SK-N-SH treated with all-trans-retinoic acid at 6 μM for 48 hours (cell line): ENCODE results near the gene CNN2.

ENCODE experiments used
- ATAC-seq: fragments of 200-7000 bp; cut with Tn5 transposase; 3 replicates; pipeline ENCODE4 v1.9.1; 2020; ENCODE audit warnings: mild to moderate bottlenecking, moderate library complexity
- ARNTL ChIP-seq: fragments of 450-650 bp; formaldehyde crosslinking; IDR thresholded peaks from 2 replicates; pipeline ENCODE4 v1.5.0; 2020; ENCODE audit warnings: low read depth, mild to moderate bottlenecking, moderate library complexity, borderline replicate concordance
- CSDC2 ChIP-seq: fragments of 250-450 bp; sonication (Bioruptor Pico); IDR thresholded peaks from 2 replicates; pipeline ENCODE4 v1.5.0; 2020; ENCODE audit warnings: mild to moderate bottlenecking, moderate library complexity
- ESRRG ChIP-seq: fragments of 250-450 bp; sonication (Bioruptor Pico); IDR thresholded peaks from 2 replicates; pipeline ENCODE4 v1.6.1; 2021; ENCODE audit warnings: mild to moderate bottlenecking
- GLIS3 ChIP-seq: fragments of 250-450 bp; sonication (Bioruptor Pico); IDR thresholded peaks from 2 replicates; pipeline ENCODE4 v1.5.0; 2020; ENCODE audit warnings: mild to moderate bottlenecking, moderate library complexity
- ISL1 ChIP-seq: fragments of 250-450 bp; sonication (Bioruptor Pico); IDR thresholded peaks from 2 replicates; pipeline ENCODE4 v2.1.2; 2022; ENCODE audit warnings: mild to moderate bottlenecking, moderate library complexity
- OSR1 ChIP-seq: fragments of 250-450 bp; sonication (Bioruptor Pico); IDR thresholded peaks from 2 replicates; pipeline ENCODE4 v1.8.0; 2022; ENCODE audit warnings: moderate library complexity, mild to moderate bottlenecking, inconsistent platforms
- PPARA ChIP-seq: fragments of 250-450 bp; sonication (Bioruptor Pico); IDR thresholded peaks from 2 replicates; pipeline ENCODE4 v1.5.0; 2020; ENCODE audit warnings: mild to moderate bottlenecking, borderline replicate concordance
- RARB ChIP-seq: fragments of 250-450 bp; sonication (Bioruptor Pico); IDR thresholded peaks from 2 replicates; pipeline ENCODE4 v1.8.0; 2021; ENCODE audit warnings: mild to moderate bottlenecking, moderate library complexity
- SNAI2 ChIP-seq: fragments of 250-450 bp; sonication (Bioruptor Pico); IDR thresholded peaks from 2 replicates; pipeline ENCODE4 v1.5.0; 2020; ENCODE audit warnings: mild to moderate bottlenecking, moderate library complexity
- TCF4 ChIP-seq: fragments of 250-450 bp; sonication (Bioruptor Pico); IDR thresholded peaks from 2 replicates; pipeline ENCODE4 v1.8.0; 2021; ENCODE audit warnings: mild to moderate bottlenecking, moderate library complexity, borderline replicate concordance
- TOX ChIP-seq: fragments of 250-450 bp; sonication (Bioruptor Pico); IDR thresholded peaks from 2 replicates; pipeline ENCODE4 v1.8.0; 2021; ENCODE audit warnings: mild to moderate bottlenecking, moderate library complexity, borderline replicate concordance
- ZC3H10 ChIP-seq: fragments of 250-450 bp; sonication (Bioruptor Pico); IDR thresholded peaks from 2 replicates; pipeline ENCODE4 v1.5.1; 2021; ENCODE audit warnings: mild to moderate bottlenecking, moderate library complexity
- ZFP3 ChIP-seq: fragments of 250-450 bp; sonication (Bioruptor Pico); IDR thresholded peaks from 2 replicates; pipeline ENCODE4 v1.5.0; 2020; ENCODE audit warnings: mild to moderate bottlenecking, moderate library complexity
- ZNF565 ChIP-seq: fragments of 450-650 bp; formaldehyde crosslinking; conservative IDR thresholded peaks from 2 replicates; pipeline ENCODE4 v1.5.0; 2020; ENCODE audit warnings: low read depth, mild to moderate bottlenecking, moderate library complexity
- ZNF8 ChIP-seq: fragments of 450-650 bp; formaldehyde crosslinking; IDR thresholded peaks from 2 replicates; pipeline ENCODE4 v1.5.0; 2020; ENCODE audit warnings: mild to moderate bottlenecking, moderate library complexity
- TF ChIP-seq, protein P1 (sequence below): fragments of 250-450 bp; sonication (Bioruptor Pico); IDR thresholded peaks from 2 replicates; pipeline ENCODE4 v1.5.1; 2020; ENCODE audit warnings: low read depth, mild to moderate bottlenecking, moderate library complexity
- TF ChIP-seq, protein P2 (sequence below): fragments of 250-450 bp; sonication (Bioruptor Pico); IDR thresholded peaks from 2 replicates; pipeline ENCODE4 v1.5.0; 2020; ENCODE audit warnings: mild to moderate bottlenecking, moderate library complexity
- TF ChIP-seq, protein P3 (sequence below): fragments of 250-450 bp; sonication (Bioruptor Pico); IDR thresholded peaks from 2 replicates; pipeline ENCODE4 v1.8.0; 2020; ENCODE audit warnings: mild to moderate bottlenecking, moderate library complexity, borderline replicate concordance
- TF ChIP-seq, protein P4 (sequence below): fragments of 250-450 bp; sonication (Bioruptor Pico); IDR thresholded peaks from 2 replicates; pipeline ENCODE4 v1.8.0; 2021; ENCODE audit warnings: low read depth, mild to moderate bottlenecking, moderate library complexity, borderline replicate concordance
- TF ChIP-seq, protein P5 (sequence below): fragments of 250-450 bp; sonication (Bioruptor Pico); IDR thresholded peaks from 2 replicates; pipeline ENCODE4 v1.5.1; 2021; ENCODE audit warnings: mild to moderate bottlenecking, moderate library complexity

Gene CNN2

DNA sequence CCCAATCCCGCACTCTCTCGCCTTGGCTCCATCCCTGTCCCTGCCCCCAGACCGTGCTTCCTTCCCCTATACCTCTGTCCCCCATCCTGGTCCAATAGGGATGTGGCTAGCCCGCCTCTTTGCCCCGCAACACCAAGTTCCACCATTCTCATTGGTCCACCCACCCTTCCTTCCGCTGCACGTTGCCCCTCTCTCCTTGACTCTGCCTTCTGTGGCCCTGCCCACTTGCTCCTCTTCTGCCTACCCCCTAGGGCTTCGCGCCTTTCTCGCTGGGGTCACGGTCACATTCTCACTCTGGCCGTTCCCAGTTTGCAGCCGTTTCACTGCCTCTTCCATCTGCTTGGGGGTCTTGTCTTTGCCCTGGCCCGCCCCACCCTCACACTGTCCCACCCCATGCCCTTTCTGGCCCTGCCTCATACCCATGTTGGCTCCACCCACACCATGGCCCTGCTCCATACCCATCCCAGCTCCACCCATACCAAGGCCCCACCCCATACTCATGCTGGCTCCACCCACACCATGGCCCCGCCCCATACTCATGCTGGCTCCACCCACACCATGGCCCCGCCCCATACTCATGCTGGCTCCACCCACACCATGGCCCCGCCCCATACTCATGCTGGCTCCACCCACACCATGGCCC, 36.1 kb downstream of the CNN2 start:
- ATAC-seq, result no peak

DNA sequence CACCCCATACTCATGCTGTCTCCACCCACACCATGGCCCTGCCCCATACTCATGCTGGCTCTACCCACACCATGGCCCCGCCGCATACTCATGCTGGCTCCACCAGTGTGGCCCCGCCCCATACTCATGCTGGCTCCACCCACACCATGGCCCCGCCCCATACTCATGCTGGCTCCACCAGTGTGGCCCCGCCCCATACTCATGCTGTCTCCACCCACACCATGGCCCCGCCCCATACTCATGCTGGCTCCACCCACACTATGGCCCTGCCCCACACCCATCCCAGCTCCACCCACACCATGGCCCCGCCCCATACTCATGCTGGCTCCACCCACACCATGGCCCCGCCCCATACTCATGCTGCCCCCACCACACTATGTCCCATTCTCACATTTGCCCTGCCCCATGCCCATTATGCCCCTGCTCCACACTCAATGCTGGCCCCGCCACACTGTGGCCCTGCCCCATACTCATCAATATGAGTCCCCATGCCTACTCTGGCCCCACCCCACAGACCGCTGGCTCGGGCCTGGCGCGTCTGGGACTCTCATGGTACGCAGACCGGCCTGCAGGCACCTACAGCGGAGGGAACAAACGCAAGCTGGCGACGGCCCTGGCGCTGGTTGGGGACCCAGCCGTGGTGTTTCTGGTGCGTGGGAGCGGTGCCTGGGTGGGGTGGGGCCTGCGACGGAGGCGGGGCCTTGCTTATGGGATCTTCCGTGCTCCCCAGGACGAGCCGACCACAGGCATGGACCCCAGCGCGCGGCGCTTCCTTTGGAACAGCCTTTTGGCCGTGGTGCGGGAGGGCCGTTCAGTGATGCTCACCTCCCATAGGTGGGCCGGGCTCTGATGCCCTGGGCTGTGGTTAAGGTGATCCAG, 36.9 kb downstream of the CNN2 start:
- no peak for ATAC-seq
- TF ChIP-seq ZNF8 (CRISPR knock-in tag) (no peak), ZNF565 (CRISPR knock-in tag) (no peak), ZFP3 (no peak), PPARA (CRISPR knock-in tag) (no peak), SNAI2 (CRISPR knock-in tag) (no peak), TCF4 (CRISPR knock-in tag) (no peak), ISL1 (CRISPR knock-in tag) (no peak)
- TF ChIP-seq, protein P1, sequence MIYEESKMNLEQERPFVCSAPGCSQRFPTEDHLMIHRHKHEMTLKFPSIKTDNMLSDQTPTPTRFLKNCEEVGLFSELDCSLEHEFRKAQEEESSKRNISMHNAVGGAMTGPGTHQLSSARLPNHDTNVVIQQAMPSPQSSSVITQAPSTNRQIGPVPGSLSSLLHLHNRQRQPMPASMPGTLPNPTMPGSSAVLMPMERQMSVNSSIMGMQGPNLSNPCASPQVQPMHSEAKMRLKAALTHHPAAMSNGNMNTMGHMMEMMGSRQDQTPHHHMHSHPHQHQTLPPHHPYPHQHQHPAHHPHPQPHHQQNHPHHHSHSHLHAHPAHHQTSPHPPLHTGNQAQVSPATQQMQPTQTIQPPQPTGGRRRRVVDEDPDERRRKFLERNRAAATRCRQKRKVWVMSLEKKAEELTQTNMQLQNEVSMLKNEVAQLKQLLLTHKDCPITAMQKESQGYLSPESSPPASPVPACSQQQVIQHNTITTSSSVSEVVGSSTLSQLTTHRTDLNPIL, result no peak
- TF ChIP-seq, protein P2, sequence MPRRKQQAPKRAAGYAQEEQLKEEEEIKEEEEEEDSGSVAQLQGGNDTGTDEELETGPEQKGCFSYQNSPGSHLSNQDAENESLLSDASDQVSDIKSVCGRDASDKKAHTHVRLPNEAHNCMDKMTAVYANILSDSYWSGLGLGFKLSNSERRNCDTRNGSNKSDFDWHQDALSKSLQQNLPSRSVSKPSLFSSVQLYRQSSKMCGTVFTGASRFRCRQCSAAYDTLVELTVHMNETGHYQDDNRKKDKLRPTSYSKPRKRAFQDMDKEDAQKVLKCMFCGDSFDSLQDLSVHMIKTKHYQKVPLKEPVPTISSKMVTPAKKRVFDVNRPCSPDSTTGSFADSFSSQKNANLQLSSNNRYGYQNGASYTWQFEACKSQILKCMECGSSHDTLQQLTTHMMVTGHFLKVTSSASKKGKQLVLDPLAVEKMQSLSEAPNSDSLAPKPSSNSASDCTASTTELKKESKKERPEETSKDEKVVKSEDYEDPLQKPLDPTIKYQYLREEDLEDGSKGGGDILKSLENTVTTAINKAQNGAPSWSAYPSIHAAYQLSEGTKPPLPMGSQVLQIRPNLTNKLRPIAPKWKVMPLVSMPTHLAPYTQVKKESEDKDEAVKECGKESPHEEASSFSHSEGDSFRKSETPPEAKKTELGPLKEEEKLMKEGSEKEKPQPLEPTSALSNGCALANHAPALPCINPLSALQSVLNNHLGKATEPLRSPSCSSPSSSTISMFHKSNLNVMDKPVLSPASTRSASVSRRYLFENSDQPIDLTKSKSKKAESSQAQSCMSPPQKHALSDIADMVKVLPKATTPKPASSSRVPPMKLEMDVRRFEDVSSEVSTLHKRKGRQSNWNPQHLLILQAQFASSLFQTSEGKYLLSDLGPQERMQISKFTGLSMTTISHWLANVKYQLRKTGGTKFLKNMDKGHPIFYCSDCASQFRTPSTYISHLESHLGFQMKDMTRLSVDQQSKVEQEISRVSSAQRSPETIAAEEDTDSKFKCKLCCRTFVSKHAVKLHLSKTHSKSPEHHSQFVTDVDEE (CRISPR knock-in tag), result no peak

More for the DNA sequence above, 36.1 kb downstream of the CNN2 start:
- TF ChIP-seq ZNF565 (CRISPR knock-in tag) (no peak), ESRRG (CRISPR knock-in tag) (no peak), CSDC2 (CRISPR knock-in tag) (no peak), ZC3H10 (CRISPR knock-in tag) (no peak), ZNF8 (CRISPR knock-in tag) (no peak), TCF4 (CRISPR knock-in tag) (no peak), RARB (CRISPR knock-in tag) (no peak), SNAI2 (CRISPR knock-in tag) (no peak), OSR1 (CRISPR knock-in tag) (no peak), TOX (CRISPR knock-in tag) (no peak), GLIS3 (CRISPR knock-in tag) (no peak), ZFP3 (no peak), ARNTL (CRISPR knock-in tag) (no peak), PPARA (CRISPR knock-in tag) (no peak)
- TF ChIP-seq, protein P3, sequence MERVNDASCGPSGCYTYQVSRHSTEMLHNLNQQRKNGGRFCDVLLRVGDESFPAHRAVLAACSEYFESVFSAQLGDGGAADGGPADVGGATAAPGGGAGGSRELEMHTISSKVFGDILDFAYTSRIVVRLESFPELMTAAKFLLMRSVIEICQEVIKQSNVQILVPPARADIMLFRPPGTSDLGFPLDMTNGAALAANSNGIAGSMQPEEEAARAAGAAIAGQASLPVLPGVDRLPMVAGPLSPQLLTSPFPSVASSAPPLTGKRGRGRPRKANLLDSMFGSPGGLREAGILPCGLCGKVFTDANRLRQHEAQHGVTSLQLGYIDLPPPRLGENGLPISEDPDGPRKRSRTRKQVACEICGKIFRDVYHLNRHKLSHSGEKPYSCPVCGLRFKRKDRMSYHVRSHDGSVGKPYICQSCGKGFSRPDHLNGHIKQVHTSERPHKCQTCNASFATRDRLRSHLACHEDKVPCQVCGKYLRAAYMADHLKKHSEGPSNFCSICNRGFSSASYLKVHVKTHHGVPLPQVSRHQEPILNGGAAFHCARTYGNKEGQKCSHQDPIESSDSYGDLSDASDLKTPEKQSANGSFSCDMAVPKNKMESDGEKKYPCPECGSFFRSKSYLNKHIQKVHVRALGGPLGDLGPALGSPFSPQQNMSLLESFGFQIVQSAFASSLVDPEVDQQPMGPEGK, result no peak
- TF ChIP-seq, protein P2 (CRISPR knock-in tag), result no peak
- TF ChIP-seq, protein P4, sequence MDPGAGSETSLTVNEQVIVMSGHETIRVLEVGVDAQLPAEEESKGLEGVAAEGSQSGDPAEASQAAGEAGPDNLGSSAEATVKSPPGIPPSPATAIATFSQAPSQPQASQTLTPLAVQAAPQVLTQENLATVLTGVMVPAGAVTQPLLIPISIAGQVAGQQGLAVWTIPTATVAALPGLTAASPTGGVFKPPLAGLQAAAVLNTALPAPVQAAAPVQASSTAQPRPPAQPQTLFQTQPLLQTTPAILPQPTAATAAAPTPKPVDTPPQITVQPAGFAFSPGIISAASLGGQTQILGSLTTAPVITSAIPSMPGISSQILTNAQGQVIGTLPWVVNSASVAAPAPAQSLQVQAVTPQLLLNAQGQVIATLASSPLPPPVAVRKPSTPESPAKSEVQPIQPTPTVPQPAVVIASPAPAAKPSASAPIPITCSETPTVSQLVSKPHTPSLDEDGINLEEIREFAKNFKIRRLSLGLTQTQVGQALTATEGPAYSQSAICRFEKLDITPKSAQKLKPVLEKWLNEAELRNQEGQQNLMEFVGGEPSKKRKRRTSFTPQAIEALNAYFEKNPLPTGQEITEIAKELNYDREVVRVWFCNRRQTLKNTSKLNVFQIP (CRISPR knock-in tag), result no peak
- TF ChIP-seq, protein P1, result no peak
- TF ChIP-seq, protein P5, sequence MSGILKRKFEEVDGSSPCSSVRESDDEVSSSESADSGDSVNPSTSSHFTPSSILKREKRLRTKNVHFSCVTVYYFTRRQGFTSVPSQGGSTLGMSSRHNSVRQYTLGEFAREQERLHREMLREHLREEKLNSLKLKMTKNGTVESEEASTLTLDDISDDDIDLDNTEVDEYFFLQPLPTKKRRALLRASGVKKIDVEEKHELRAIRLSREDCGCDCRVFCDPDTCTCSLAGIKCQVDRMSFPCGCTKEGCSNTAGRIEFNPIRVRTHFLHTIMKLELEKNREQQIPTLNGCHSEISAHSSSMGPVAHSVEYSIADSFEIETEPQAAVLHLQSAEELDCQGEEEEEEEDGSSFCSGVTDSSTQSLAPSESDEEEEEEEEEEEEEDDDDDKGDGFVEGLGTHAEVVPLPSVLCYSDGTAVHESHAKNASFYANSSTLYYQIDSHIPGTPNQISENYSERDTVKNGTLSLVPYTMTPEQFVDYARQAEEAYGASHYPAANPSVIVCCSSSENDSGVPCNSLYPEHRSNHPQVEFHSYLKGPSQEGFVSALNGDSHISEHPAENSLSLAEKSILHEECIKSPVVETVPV (CRISPR knock-in tag), result no peak
